ENCODE data around the gene ZNF319. TPM values are rescaled to one million over a fixed set of nuclear protein-coding genes. Genes with fewer than 3 reads are reported as not detected.

ZNF319 gene
- polyA plus RNA-seq, 3 donors, result 1.9 to 11.5 (median 4.7) TPM

DNA sequence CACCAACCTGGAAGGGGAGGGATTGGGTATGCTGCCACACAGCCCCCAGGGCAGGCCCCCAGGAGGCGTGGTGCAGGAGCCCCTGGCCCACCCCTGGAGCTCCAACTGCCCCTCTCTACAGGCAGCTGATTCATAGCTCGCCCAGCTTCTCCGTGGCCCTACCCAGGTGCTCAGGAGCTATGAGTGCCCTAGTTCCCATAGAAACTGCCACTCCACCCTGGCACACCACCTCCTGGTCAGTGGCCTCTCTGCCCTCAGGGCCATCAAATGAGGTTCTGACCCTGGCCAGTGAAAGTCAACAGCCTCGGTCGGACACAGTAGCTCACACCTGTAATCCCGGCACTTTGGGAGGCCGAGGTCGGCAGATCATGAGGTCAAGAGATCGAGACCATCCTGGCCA is 47.6 kb downstream of the ZNF319 start:
- H3K36me3 ChIP-seq (replicated peaks in 1 of 2; ENCODE audit: control insufficient read depth in 1 of 2, insufficient read depth in 2 of 2, low read length in 2 of 2), result no peaks in the 10 kb centered on the region
- H3K4me3 Mint-ChIP-seq, result no peak overlapping the region
- H3K27ac Mint-ChIP-seq, result no peak overlapping the region
- H3K4me1 Mint-ChIP-seq, result no peaks in the 10 kb centered on the region
- intact Hi-C loops (cut with micrococcal nuclease), result no loop called here
- no peaks in the 10 kb centered on the region for H4K20me1 ChIP-seq (ENCODE audit: insufficient read depth, low read length)
- H3K27me3 ChIP-seq (ENCODE audit: control insufficient read depth in 2 of 2, insufficient read depth in 2 of 2, low read length in 2 of 2), result no peaks in the 10 kb centered on the region
- H3K27me3 Mint-ChIP-seq (ENCODE audit: low read depth in 3 of 3), result peaks cover 0 to 4% (median 1%) of the 10 kb centered on the region in 3 donors
- H3K9me3 ChIP-seq (replicated peaks in 1 of 2; ENCODE audit: control insufficient read depth in 1 of 2, insufficient read depth in 1 of 2, low read length in 2 of 2), result no peaks in the 10 kb centered on the region
- no peak overlapping the region for H3K9ac ChIP-seq (ENCODE audit: insufficient read depth, low read length, poor library complexity, severe bottlenecking)
- peaks cover 0 to 6% (median 0%) of the 10 kb centered on the region in 7 donors for H3K9me3 Mint-ChIP-seq
- no peaks in the 10 kb centered on the region for H3K36me3 Mint-ChIP-seq
- 90% methylated on average over 5 of the region's 9 CpGs for WGBS (ENCODE audit: insufficient coverage)
- no peak overlapping the region for H3K4me3 ChIP-seq (replicated peaks in 1 of 3; ENCODE audit: low read depth in 2 of 3, low read length in 3 of 3)
- H3K4me1 ChIP-seq (ENCODE audit: control insufficient read depth in 1 of 2, insufficient read depth in 2 of 2, low read length in 2 of 2), result no peaks in the 10 kb centered on the region
- no peak overlapping the region for H3K27ac ChIP-seq (ENCODE audit: low read depth in 1 of 2, low read length in 2 of 2)
- no peak overlapping the region for H2AFZ ChIP-seq (ENCODE audit: insufficient read depth, low read depth, low read length, poor library complexity, severe bottlenecking)
- no peak overlapping the region for H3K4me2 ChIP-seq (replicated peaks; ENCODE audit: extremely low read depth, low read length, poor library complexity, severe bottlenecking)
- no peak for DNase-seq
- TF ChIP-seq, protein P1, sequence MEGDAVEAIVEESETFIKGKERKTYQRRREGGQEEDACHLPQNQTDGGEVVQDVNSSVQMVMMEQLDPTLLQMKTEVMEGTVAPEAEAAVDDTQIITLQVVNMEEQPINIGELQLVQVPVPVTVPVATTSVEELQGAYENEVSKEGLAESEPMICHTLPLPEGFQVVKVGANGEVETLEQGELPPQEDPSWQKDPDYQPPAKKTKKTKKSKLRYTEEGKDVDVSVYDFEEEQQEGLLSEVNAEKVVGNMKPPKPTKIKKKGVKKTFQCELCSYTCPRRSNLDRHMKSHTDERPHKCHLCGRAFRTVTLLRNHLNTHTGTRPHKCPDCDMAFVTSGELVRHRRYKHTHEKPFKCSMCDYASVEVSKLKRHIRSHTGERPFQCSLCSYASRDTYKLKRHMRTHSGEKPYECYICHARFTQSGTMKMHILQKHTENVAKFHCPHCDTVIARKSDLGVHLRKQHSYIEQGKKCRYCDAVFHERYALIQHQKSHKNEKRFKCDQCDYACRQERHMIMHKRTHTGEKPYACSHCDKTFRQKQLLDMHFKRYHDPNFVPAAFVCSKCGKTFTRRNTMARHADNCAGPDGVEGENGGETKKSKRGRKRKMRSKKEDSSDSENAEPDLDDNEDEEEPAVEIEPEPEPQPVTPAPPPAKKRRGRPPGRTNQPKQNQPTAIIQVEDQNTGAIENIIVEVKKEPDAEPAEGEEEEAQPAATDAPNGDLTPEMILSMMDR (IDR thresholded peaks at IDR 0.05), result no peak
- no peaks in the 10 kb centered on the region for H3K79me2 ChIP-seq (ENCODE audit: insufficient read depth, low read length)

DNA sequence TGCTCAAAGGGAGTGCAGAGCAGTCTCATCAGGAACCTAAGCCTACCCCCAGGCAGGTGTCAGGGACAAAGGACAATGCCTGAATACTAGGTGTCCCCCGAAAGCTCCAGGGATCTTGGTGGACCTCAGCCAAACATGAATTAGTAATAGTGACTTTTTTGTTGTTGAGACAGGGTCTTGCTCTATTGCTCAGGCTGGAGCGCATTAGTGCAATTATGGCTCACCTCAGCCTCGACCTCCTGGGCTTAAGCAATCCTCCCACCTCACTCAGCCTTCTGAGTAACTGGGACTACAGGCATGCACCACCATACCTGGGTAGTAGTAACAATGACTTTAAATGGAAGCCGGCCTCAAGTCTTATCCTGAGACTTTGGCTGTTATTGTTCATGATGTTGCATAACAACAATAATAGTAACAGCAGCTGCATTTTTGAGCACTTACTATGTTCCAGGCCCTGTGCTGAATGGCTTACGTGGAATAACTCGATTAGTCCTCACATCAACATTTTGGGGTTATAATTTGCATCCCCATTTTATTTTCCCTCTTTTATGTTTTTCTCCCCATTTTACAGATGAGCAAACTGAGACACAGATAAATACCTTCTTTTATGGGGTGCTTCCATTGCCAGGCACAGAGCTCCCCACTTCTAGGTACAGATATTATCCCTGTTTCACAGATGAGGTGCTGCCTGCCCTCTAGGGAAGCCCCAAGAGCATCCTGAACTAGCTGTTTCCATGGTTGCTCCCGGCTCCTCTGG is 49.1 kb downstream of the ZNF319 start:
- no peaks in the 10 kb centered on the region for H4K20me1 ChIP-seq (ENCODE audit: insufficient read depth, low read length)
- peaks cover 0 to 4% (median 1%) of the 10 kb centered on the region in 3 donors for H3K27me3 Mint-ChIP-seq (ENCODE audit: low read depth in 3 of 3)
- H3K4me1 Mint-ChIP-seq, result no peaks in the 10 kb centered on the region
- H3K79me2 ChIP-seq (ENCODE audit: insufficient read depth, low read length), result no peaks in the 10 kb centered on the region
- H3K4me3 Mint-ChIP-seq, result no peak overlapping the region
- H3K4me3 ChIP-seq (replicated peaks in 1 of 3; ENCODE audit: low read depth in 2 of 3, low read length in 3 of 3), result no peak overlapping the region
- H3K27me3 ChIP-seq (ENCODE audit: control insufficient read depth in 2 of 2, insufficient read depth in 2 of 2, low read length in 2 of 2), result no peaks in the 10 kb centered on the region
- no peak overlapping the region for H3K9ac ChIP-seq (ENCODE audit: insufficient read depth, low read length, poor library complexity, severe bottlenecking)
- TF ChIP-seq, protein P1 (IDR thresholded peaks at IDR 0.05), result no peak
- H3K36me3 Mint-ChIP-seq, result no peaks in the 10 kb centered on the region
- WGBS (ENCODE audit: insufficient coverage), result 100% methylated on average over 2 of the region's 7 CpGs
- DNase-seq, result no peak
- no peak overlapping the region for H3K27ac ChIP-seq (ENCODE audit: low read depth in 1 of 2, low read length in 2 of 2)
- H2AFZ ChIP-seq (ENCODE audit: insufficient read depth, low read depth, low read length, poor library complexity, severe bottlenecking), result no peak overlapping the region
- no peak overlapping the region for H3K27ac Mint-ChIP-seq
- no peaks in the 10 kb centered on the region for H3K36me3 ChIP-seq (replicated peaks in 1 of 2; ENCODE audit: control insufficient read depth in 1 of 2, insufficient read depth in 2 of 2, low read length in 2 of 2)
- H3K9me3 ChIP-seq (replicated peaks in 1 of 2; ENCODE audit: control insufficient read depth in 1 of 2, insufficient read depth in 1 of 2, low read length in 2 of 2), result no peaks in the 10 kb centered on the region
- no peak overlapping the region for H3K4me2 ChIP-seq (replicated peaks; ENCODE audit: extremely low read depth, low read length, poor library complexity, severe bottlenecking)
- H3K9me3 Mint-ChIP-seq, result peaks cover 0 to 6% (median 0%) of the 10 kb centered on the region in 7 donors
- intact Hi-C loops (cut with micrococcal nuclease), result no loop called here
- H3K4me1 ChIP-seq (ENCODE audit: control insufficient read depth in 1 of 2, insufficient read depth in 2 of 2, low read length in 2 of 2), result no peaks in the 10 kb centered on the region

Data from CD14-positive monocyte (primary cell).